Measurements from ENCODE around the gene CXCL12.
A peak's percentile ranks its signal among the peaks of the same experiment; 100 is the strongest.

The CXCL12 gene

GRCh38 chr10:44398747-44399658 is 14.1 kb upstream of the CXCL12 start:
- DNase-seq, result no peak

GRCh38 chr10:44398271-44398670 is 13.4 kb upstream of the CXCL12 start:
- no peak for DNase-seq

GRCh38 chr10:44397476-44398225 is 12.8 kb upstream of the CXCL12 start:
- DNase-seq, result no peak

GRCh38 chr10:44396671-44397191 is 11.8 kb upstream of the CXCL12 start:
- no peak for DNase-seq

- DNase-seq, result no peak
Observed at GRCh38 chr10:44395902-44396670, 11.2 kb upstream of the CXCL12 start.

GRCh38 chr10:44395396-44395795 is 10.5 kb upstream of the CXCL12 start:
- peak; percentile 93 for DNase-seq

- no peak for DNase-seq
Observed at GRCh38 chr10:44394696-44395381, 9.9 kb upstream of the CXCL12 start.

- no peak for DNase-seq
Observed at GRCh38 chr10:44393834-44394547, 9.1 kb upstream of the CXCL12 start.

- no peak for DNase-seq
Observed at GRCh38 chr10:44393051-44393630, 8.2 kb upstream of the CXCL12 start.

- DNase-seq, result no peak
Observed at GRCh38 chr10:44392420-44392819, 7.5 kb upstream of the CXCL12 start.

- DNase-seq, result no peak
Observed at GRCh38 chr10:44391981-44392380, 7.1 kb upstream of the CXCL12 start.

GRCh38 chr10:44390585-44391072 is 5.7 kb upstream of the CXCL12 start:
- DNase-seq, result no peak

- no peak for DNase-seq
Observed at GRCh38 chr10:44389556-44389955, 4.7 kb upstream of the CXCL12 start.

GRCh38 chr10:44389150-44389549 is 4.3 kb upstream of the CXCL12 start:
- DNase-seq, result peak; percentile 4

GRCh38 chr10:44388641-44389040 is 3.7 kb upstream of the CXCL12 start:
- DNase-seq, result no peak

- DNase-seq, result no peak
Observed at GRCh38 chr10:44387853-44388251, 3.0 kb upstream of the CXCL12 start.

- DNase-seq, result peak; percentile 5
Observed at GRCh38 chr10:44386546-44387052, 1.7 kb upstream of the CXCL12 start.

GRCh38 chr10:44385696-44386441 is 972 bp upstream of the CXCL12 start:
- DNase-seq, result peak; percentile 5

- no peak for DNase-seq
Observed at GRCh38 chr10:44384601-44385025, 284 bp downstream of the CXCL12 start.

Data from DMS153 (cell line).